Measurements from ENCODE around the gene KIAA1755. TPM values are rescaled to one million over a fixed set of nuclear protein-coding genes. Genes with fewer than 3 reads are reported as not detected.

The KIAA1755 gene
- total RNA-seq, 1 experiment from 2014 or later: not detected

DNA sequence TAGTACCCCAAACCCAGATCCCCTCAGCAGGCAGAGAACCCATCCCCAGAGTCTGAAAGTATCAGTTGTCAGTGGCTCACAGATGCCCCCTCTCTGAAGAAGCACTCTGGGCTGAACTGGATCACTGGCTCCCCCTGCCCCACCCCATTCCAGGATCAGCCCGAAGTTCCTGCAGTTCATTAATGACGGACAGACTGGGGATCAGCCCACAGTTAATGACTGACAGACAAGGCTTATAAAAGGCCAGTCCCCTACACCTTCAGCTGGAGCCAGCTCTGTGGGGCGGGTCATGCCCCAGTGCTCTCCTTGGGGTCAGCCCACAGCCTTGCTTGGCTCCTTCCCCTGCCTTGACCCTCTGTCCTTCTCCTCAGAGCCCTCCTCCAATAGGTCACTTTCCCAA, 21.7 kb downstream of the KIAA1755 start:
- Histone ChIP-seq H3K27me3 (replicated peaks; ENCODE audit: insufficient read depth, low read depth, low read length, poor library complexity) (peaks cover 4% of the 10 kb centered on the region), H3K4me1 (ENCODE audit: insufficient read depth, low read length, poor library complexity, severe bottlenecking) (no peaks in the 10 kb centered on the region), H3K4me3 (ENCODE audit: low read depth, low read length, poor library complexity, severe bottlenecking) (no peak overlapping the region), H3K9me3 (ENCODE audit: low read depth, low read length, poor library complexity, severe bottlenecking) (peaks cover 19% of the 10 kb centered on the region), H3K27ac (ENCODE audit: low read depth, low read length, poor library complexity, severe bottlenecking) (no peak overlapping the region), H3K36me3 (ENCODE audit: insufficient read depth, low read length, poor library complexity, severe bottlenecking) (no peaks in the 10 kb centered on the region)
- ChIA-PET POLR2A (ENCODE audit: low non-redundant PET) (no interaction called here), CTCF (no interaction called here)
- no TSS peak for BruUV-seq (replicated peaks)
- intact Hi-C loops (cut with micrococcal nuclease; ENCODE audit: unreplicated experiment): no loop called here
- TF ChIP-seq, protein P1, sequence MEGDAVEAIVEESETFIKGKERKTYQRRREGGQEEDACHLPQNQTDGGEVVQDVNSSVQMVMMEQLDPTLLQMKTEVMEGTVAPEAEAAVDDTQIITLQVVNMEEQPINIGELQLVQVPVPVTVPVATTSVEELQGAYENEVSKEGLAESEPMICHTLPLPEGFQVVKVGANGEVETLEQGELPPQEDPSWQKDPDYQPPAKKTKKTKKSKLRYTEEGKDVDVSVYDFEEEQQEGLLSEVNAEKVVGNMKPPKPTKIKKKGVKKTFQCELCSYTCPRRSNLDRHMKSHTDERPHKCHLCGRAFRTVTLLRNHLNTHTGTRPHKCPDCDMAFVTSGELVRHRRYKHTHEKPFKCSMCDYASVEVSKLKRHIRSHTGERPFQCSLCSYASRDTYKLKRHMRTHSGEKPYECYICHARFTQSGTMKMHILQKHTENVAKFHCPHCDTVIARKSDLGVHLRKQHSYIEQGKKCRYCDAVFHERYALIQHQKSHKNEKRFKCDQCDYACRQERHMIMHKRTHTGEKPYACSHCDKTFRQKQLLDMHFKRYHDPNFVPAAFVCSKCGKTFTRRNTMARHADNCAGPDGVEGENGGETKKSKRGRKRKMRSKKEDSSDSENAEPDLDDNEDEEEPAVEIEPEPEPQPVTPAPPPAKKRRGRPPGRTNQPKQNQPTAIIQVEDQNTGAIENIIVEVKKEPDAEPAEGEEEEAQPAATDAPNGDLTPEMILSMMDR (conservative IDR thresholded peaks at IDR 0.05; ENCODE audit: low read depth, low read length): no peak
- no peak for TF ChIP-seq EZH2 (IDR thresholded peaks at IDR 0.05; ENCODE audit: borderline replicate concordance, low read depth, low read length, poor library complexity, severe bottlenecking)
- DNase-seq (ENCODE audit: low spot score): no peak

DNA sequence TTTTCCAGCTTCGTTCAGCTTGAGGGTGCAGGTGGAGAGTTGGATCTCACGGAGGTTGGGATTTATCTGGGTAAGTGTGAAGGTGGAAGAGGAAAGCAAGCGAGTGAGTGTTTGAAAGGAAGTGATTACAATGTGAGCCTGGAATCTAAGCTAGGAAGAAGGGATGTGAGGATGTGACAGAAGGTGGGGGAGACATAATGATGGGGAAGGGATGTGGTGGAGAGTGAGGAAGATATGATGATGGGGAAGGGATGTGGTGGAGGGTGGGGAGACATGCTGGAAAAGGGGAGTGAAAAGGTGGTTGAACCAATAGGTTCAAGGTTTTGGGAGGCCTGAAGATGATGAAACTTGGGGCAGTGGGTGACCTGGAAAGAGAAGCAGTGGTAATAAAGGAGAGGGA, 23.2 kb downstream of the KIAA1755 start:
- Histone ChIP-seq H3K4me1 (ENCODE audit: insufficient read depth, low read length, poor library complexity, severe bottlenecking) (no peaks in the 10 kb centered on the region), H3K4me3 (ENCODE audit: low read depth, low read length, poor library complexity, severe bottlenecking) (no peak overlapping the region), H3K27me3 (replicated peaks; ENCODE audit: insufficient read depth, low read depth, low read length, poor library complexity) (peaks cover 4% of the 10 kb centered on the region), H3K9me3 (ENCODE audit: low read depth, low read length, poor library complexity, severe bottlenecking) (peaks cover 8% of the 10 kb centered on the region), H3K36me3 (ENCODE audit: insufficient read depth, low read length, poor library complexity, severe bottlenecking) (no peaks in the 10 kb centered on the region), H3K27ac (ENCODE audit: low read depth, low read length, poor library complexity, severe bottlenecking) (no peak overlapping the region)
- intact Hi-C loops (cut with micrococcal nuclease; ENCODE audit: unreplicated experiment): no loop called here
- TF ChIP-seq, protein P1 (conservative IDR thresholded peaks at IDR 0.05; ENCODE audit: low read depth, low read length): no peak
- no peak for TF ChIP-seq EZH2 (IDR thresholded peaks at IDR 0.05; ENCODE audit: borderline replicate concordance, low read depth, low read length, poor library complexity, severe bottlenecking)
- BruUV-seq (replicated peaks): no TSS peak
- ChIA-PET CTCF (no interaction called here), POLR2A (ENCODE audit: low non-redundant PET) (no interaction called here)
- no peak for DNase-seq (ENCODE audit: low spot score)

DNA sequence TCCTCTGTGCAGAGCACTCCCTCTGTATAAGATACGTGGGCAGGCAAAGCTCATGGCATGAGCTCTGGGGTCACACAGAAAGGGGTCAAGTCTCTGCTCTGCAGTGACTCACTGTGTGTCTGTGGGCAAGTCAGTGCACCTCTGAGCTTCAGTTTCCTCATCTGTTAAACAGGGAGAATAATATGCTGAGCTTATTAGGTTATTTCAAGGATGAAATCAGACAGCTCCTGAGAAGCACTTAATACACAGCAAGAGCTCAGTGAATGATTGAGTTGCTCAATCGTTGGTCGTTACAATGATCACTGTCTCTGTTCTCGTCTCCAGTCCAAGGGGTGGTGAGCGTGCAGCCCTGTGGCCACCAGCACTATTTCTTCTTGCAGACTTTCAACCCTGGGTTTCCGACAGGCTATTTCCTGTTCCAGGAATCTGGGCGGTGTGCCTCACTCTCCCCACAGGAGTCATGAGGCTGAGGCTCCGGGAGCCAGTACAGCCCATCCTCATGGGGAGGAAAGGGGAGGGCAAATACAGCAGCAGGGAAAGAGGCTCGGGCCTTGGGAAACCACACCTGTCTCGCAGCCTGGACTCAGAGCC, 28.9 kb downstream of the KIAA1755 start:
- no peak overlapping the region for H3K4me3 ChIP-seq (ENCODE audit: low read depth, low read length, poor library complexity, severe bottlenecking)
- ChIA-PET POLR2A (ENCODE audit: low non-redundant PET) (interaction anchor here (0.7 kb wide), 2 partner anchors 11 to 102 kb away, joined by 3 to 23 read pairs; no protein-coding TSS in a partner anchor), CTCF (interaction anchor here (0.6 kb wide), 1 partner anchor 15 kb away, joined by 7 read pairs; no protein-coding TSS in a partner anchor)
- no TSS peak for BruUV-seq (replicated peaks)
- no peak overlapping the region for H3K27ac ChIP-seq (ENCODE audit: low read depth, low read length, poor library complexity, severe bottlenecking)
- intact Hi-C loops (cut with micrococcal nuclease; ENCODE audit: unreplicated experiment): no loop called here
- peaks cover 3% of the 10 kb centered on the region for H3K27me3 ChIP-seq (replicated peaks; ENCODE audit: insufficient read depth, low read depth, low read length, poor library complexity)
- no peak for TF ChIP-seq EZH2 (IDR thresholded peaks at IDR 0.05; ENCODE audit: borderline replicate concordance, low read depth, low read length, poor library complexity, severe bottlenecking)
- TF ChIP-seq, protein P1 (conservative IDR thresholded peaks at IDR 0.05; ENCODE audit: low read depth, low read length): no peak
- DNase-seq (ENCODE audit: low spot score): no peak
- no peaks in the 10 kb centered on the region for H3K9me3 ChIP-seq (ENCODE audit: low read depth, low read length, poor library complexity, severe bottlenecking)
- H3K4me1 ChIP-seq (ENCODE audit: insufficient read depth, low read length, poor library complexity, severe bottlenecking): no peaks in the 10 kb centered on the region
- H3K36me3 ChIP-seq (ENCODE audit: insufficient read depth, low read length, poor library complexity, severe bottlenecking): no peaks in the 10 kb centered on the region
